Body of pancreas (tissue), 4 donors: ENCODE measurements around the gene ZNF497.

Experiments used
- POLR2A ChIP-seq, 3 donors: fragments of 450-650 bp; IDR thresholded peaks; one replicate each; pipeline ENCODE4 v1.6.1; 2016; ENCODE audit warnings: antibody characterized with exemption in 3 of 3, mild to moderate bottlenecking in 2 of 3
- TF ChIP-seq, protein P1 (sequence below), 7 experiments: fragments of 450-650 bp in 4 of 7; fragments of 200-600 bp in 3 of 7; sonication (generic) in 3 of 7; IDR thresholded peaks; one replicate each; pipeline ENCODE4 v1.5.1; 2016 to 2019; ENCODE audit warnings: antibody characterized with exemption in 7 of 7

DNA sequence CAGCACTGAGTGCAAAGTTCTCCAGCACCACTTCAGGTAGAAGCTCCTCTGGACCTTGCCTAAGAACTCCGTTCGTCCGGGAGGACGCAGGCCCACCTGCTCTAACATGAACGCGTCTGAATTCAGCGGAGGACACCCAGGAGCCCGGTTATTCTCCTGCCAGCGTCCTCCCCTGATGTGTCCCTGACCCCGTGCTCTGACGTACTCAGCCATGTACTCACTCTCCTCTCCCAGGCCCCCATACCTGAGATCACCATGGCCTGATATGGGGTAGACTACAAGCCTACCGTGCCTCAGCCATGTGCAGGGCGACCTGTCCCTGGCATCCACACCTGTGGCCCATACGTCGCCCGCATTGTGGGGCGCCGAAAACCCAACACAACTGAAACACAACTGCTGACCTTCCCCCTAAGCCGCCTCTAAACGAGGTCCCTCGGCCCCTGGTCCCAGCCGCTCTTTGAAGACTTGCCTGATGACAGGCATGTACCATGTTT is 45.2 kb upstream of the ZNF497 start:
- TF ChIP-seq, protein P1, sequence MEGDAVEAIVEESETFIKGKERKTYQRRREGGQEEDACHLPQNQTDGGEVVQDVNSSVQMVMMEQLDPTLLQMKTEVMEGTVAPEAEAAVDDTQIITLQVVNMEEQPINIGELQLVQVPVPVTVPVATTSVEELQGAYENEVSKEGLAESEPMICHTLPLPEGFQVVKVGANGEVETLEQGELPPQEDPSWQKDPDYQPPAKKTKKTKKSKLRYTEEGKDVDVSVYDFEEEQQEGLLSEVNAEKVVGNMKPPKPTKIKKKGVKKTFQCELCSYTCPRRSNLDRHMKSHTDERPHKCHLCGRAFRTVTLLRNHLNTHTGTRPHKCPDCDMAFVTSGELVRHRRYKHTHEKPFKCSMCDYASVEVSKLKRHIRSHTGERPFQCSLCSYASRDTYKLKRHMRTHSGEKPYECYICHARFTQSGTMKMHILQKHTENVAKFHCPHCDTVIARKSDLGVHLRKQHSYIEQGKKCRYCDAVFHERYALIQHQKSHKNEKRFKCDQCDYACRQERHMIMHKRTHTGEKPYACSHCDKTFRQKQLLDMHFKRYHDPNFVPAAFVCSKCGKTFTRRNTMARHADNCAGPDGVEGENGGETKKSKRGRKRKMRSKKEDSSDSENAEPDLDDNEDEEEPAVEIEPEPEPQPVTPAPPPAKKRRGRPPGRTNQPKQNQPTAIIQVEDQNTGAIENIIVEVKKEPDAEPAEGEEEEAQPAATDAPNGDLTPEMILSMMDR (IDR thresholded peaks at IDR 0.05) = no peak
- no peak for TF ChIP-seq POLR2A (IDR thresholded peaks at IDR 0.05)
